Smooth muscle cell (in vitro differentiated cells): ENCODE results near the gene FMNL2. TPM values are rescaled to one million over a fixed set of nuclear protein-coding genes. Genes with fewer than 3 reads are reported as not detected.

ENCODE experiments used
- DNase-seq: peaks from one replicate; lab custom pipeline; 2025; ENCODE audit not compliant: unreplicated experiment; lab: John Stamatoyannopoulos, UW
- H2AFZ ChIP-seq: fragments of 200-600 bp; sonication (generic); 2 replicates; pipeline ENCODE4 v1.6.0; 2016; ENCODE audit warnings: antibody characterized with exemption, low read depth, mild to moderate bottlenecking
- H3F3A ChIP-seq: fragments of 200-600 bp; sonication (generic); 2 replicates; pipeline ENCODE4 v1.6.0; 2017; ENCODE audit warnings: antibody characterized with exemption, low read depth
- H3K27ac ChIP-seq: fragments of 200-600 bp; sonication (generic); 2 replicates; pipeline ENCODE4 v1.5.1; 2016; ENCODE audit warnings: low read depth, mild to moderate bottlenecking
- H3K27me3 ChIP-seq: fragments of 200-600 bp; sonication (generic); 2 replicates; pipeline ENCODE4 v1.6.1; 2016; ENCODE audit warnings: low read depth, mild to moderate bottlenecking
- H3K36me3 ChIP-seq: fragments of 200-600 bp; sonication (generic); 2 replicates; pipeline ENCODE4 v1.5.1; 2016; ENCODE audit warnings: low read depth
- H3K4me1 ChIP-seq: fragments of 200-600 bp; sonication (generic); 2 replicates; pipeline ENCODE4 v1.5.1; 2016; ENCODE audit warnings: low read depth
- H3K4me2 ChIP-seq: fragments of 200-600 bp; sonication (generic); 2 replicates; pipeline ENCODE4 v1.6.0; 2016; ENCODE audit warnings: mild to moderate bottlenecking
- H3K4me3 ChIP-seq: fragments of 200-600 bp; sonication (generic); 2 replicates; pipeline ENCODE4 v1.5.1; 2016; ENCODE audit warnings: mild to moderate bottlenecking
- H3K79me2 ChIP-seq: fragments of 200-600 bp; sonication (generic); 2 replicates; pipeline ENCODE4 v1.6.0; 2016; ENCODE audit warnings: low read depth, mild to moderate bottlenecking
- H3K9ac ChIP-seq: fragments of 200-600 bp; sonication (generic); 2 replicates; pipeline ENCODE4 v1.6.0; 2016; ENCODE audit warnings: low read depth
- H3K9me3 ChIP-seq: fragments of 200-600 bp; sonication (generic); replicated peaks from 2 replicates; pipeline ENCODE4 v1.5.1; 2016; ENCODE audit warnings: low read depth
- H4K20me1 ChIP-seq: fragments of 200-600 bp; sonication (generic); 2 replicates; pipeline ENCODE4 v1.6.0; 2016; ENCODE audit warnings: low read depth
- CTCF ChIP-seq: fragments of 200-600 bp; sonication (generic); IDR thresholded peaks from 2 replicates; pipeline ENCODE4 v1.5.1; 2017; ENCODE audit warnings: borderline replicate concordance, mild to moderate bottlenecking, antibody characterized with exemption; ENCODE audit not compliant: insufficient read depth, poor library complexity, severe bottlenecking
- WGBS: methylation state at CpG from one replicate; pipeline ENCODE4 v1.1.7; 2016; ENCODE audit warnings: low lambda C conversion rate; 5-methylcytosine and 5-hydroxymethylcytosine counted together
- polyA plus RNA-seq: library from polyadenylated mRNA; unstranded; fragments of >200 nt; fragmentation: Nextera tagmentation; extraction: Ambion mirVana; gene quantifications from 2 replicates; pipeline ENCODE4 v1.2.1, GENCODE V29; 2016
- total RNA-seq: library from RNA; depleted of rRNA; stranded (reverse); fragments of >200 nt; gene quantifications from 2 replicates; pipeline ENCODE4 v1.2.3, GENCODE V29; 2014

Gene FMNL2
- total and polyA plus RNA-seq, 2 experiments from 2014 or later: 7.4 to 37.3 TPM

DNA sequence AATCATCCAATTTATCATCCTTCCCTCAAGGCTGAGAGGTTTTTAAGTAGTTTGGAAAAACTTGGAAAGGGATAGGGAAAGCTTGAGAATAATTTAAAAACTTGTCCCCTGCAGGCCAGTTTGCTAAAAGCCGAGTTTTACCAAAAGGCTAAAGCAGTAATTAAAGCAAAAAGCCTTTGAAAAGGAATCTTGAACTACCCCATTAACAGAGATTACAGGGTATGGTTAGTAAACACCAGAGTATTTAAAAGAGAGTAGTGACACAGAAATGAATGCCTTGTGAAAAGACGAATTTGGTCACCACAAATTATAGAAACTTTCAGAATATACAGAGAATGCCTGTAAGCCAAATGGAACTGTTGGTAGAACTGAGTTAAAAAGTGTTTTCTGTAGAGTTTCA is 85.0 kb downstream of the FMNL2 start:
- Histone ChIP-seq H3K4me3 (no peak overlapping the region), H3K4me1 (peaks cover 26% of the 10 kb centered on the region), H3K4me2 (peak overlapping the region; percentile 21), H4K20me1 (peaks cover 12% of the 10 kb centered on the region), H3F3A (peaks cover 17% of the 10 kb centered on the region), H3K79me2 (peaks cover 59% of the 10 kb centered on the region), H3K27me3 (no peaks in the 10 kb centered on the region), H2AFZ (no peak overlapping the region), H3K9me3 (no peaks in the 10 kb centered on the region), H3K36me3 (no peaks in the 10 kb centered on the region), H3K9ac (peak overlapping the region; percentile 14), H3K27ac (peak overlapping the region; percentile 34)
- WGBS: 11% methylated on average over 2 of the region's 2 CpGs
- DNase-seq: no peak
- TF ChIP-seq CTCF: no peak

- H3F3A ChIP-seq: peaks cover 17% of the 10 kb centered on the region
- WGBS: 50% methylated on average over 3 of the region's 3 CpGs
- H3K36me3 ChIP-seq: no peaks in the 10 kb centered on the region
- no peak overlapping the region for H3K4me3 ChIP-seq
- no peaks in the 10 kb centered on the region for H3K27me3 ChIP-seq
- peaks cover 26% of the 10 kb centered on the region for H3K4me1 ChIP-seq
- no peak overlapping the region for H2AFZ ChIP-seq
- H3K9me3 ChIP-seq: no peaks in the 10 kb centered on the region
- DNase-seq: no peak
- H3K4me2 ChIP-seq: peak overlapping the region; percentile 21
- peak overlapping the region; percentile 14 for H3K9ac ChIP-seq
- peak overlapping the region; percentile 95 for H3K27ac ChIP-seq
- peaks cover 9% of the 10 kb centered on the region for H4K20me1 ChIP-seq
- H3K79me2 ChIP-seq: peaks cover 63% of the 10 kb centered on the region
- TF ChIP-seq CTCF: no peak
Observed at GRCh38 chr2:152420363-152420762, 85.4 kb downstream of the FMNL2 start.

DNA sequence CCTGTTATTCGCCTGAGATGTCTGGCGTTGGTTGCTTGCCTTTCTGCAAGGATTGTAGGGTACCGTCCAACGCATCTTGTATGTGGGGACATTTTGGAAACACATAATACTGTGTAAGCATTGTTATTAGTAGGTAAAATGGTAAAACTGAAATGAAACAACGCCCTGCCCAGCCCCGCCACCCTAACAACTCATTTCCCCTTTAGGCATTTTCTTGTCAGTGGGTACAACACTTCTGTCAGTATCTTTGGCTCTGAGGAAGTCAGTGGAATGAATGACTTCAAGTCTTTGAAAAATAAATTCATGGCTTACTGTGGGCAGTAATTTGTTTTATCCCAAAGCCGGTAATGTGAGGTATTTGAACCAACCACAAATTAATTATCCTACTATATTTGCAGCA is 86.0 kb downstream of the FMNL2 start:
- no peak for DNase-seq
- Histone ChIP-seq H3K27ac (peak overlapping the region; percentile 95), H3K79me2 (peaks cover 64% of the 10 kb centered on the region), H3K4me2 (peak overlapping the region; percentile 49), H4K20me1 (peaks cover 9% of the 10 kb centered on the region), H2AFZ (no peak overlapping the region), H3K4me1 (peaks cover 26% of the 10 kb centered on the region), H3K4me3 (no peak overlapping the region), H3K9me3 (no peaks in the 10 kb centered on the region), H3F3A (peaks cover 17% of the 10 kb centered on the region), H3K27me3 (no peaks in the 10 kb centered on the region), H3K36me3 (no peaks in the 10 kb centered on the region), H3K9ac (no peak overlapping the region)
- TF ChIP-seq CTCF: no peak
- 85% methylated on average over 7 of the region's 7 CpGs for WGBS
